ENCODE data around the gene NFE2L1. TPM values are rescaled to one million over a fixed set of nuclear protein-coding genes. Genes with fewer than 3 reads are reported as not detected.

Gene NFE2L1
- total and polyA plus RNA-seq, 2 of the 8 experiments (the other 6 are each of a cell fraction or from before 2014, with no cell fraction given): 140 to 143 TPM

GRCh38 chr17:48014595-48015111, 33.5 kb upstream of the NFE2L1 start:
- Histone ChIP-seq H2BK15ac (ENCODE audit: low read length) (no peak overlapping the region), H3K9ac (replicated peaks in 1 of 4; ENCODE audit: extremely low read depth in 1 of 4, low read depth in 3 of 4, low read length in 3 of 4) (no peak overlapping the region), H3K18ac (ENCODE audit: extremely low read depth, low read length) (no peak overlapping the region; the same call in 1 of the 2 replicates), H2AK5ac (ENCODE audit: low read depth, low read length) (no peak overlapping the region), H2AFZ (ENCODE audit: low read length) (0 out of 2 replicates have a peak overlapping the region, but pooled peaks have one; percentile 27), H3K79me2 (ENCODE audit: control insufficient read depth in 1 of 2, insufficient read depth in 2 of 2, low read length in 2 of 2) (no peaks in the 10 kb centered on the region), H3K56ac (replicated peaks; ENCODE audit: insufficient read length, low read depth, low read length) (no peak overlapping the region), H4K20me1 (replicated peaks in 1 of 2; ENCODE audit: control insufficient read depth in 1 of 2, insufficient read depth in 2 of 2, low read length in 2 of 2) (no peaks in the 10 kb centered on the region), H4K5ac (ENCODE audit: insufficient read length, low read depth, low read length) (no peak overlapping the region), H4K91ac (replicated peaks; ENCODE audit: insufficient read length, low read length) (no peak overlapping the region), H3K4me3 (ENCODE audit: extremely low read depth in 1 of 4, insufficient read depth in 2 of 4, low read depth in 3 of 4, low read length in 4 of 4) (no peak overlapping the region), H2BK120ac (replicated peaks; ENCODE audit: low read depth, low read length) (no peak overlapping the region), H3K4ac (replicated peaks; ENCODE audit: insufficient read length, low read depth, low read length) (no peak overlapping the region), H2BK12ac (ENCODE audit: low read depth, low read length) (no peak overlapping the region), H4K8ac (ENCODE audit: extremely low read depth, insufficient read depth, low read length) (no peak overlapping the region), H3K4me1 (replicated peaks in 1 of 4; ENCODE audit: control insufficient read depth in 3 of 4, insufficient read depth in 4 of 4, low read length in 3 of 4) (peaks cover 4 to 14% (median 9%) of the 10 kb centered on the region in 4 experiments), H3K9me3 (ENCODE audit: insufficient read depth in 2 of 2, low read depth in 1 of 2, low read length in 1 of 2) (no peaks in the 10 kb centered on the region), H3K27me3 (replicated peaks in 1 of 4; ENCODE audit: control insufficient read depth in 3 of 4, extremely low read depth in 1 of 4, insufficient read depth in 3 of 4, low read length in 3 of 4) (peaks cover 0 to 13% (median 8%) of the 10 kb centered on the region in 4 experiments; a peak in 6 of 7 replicates), H3K14ac (ENCODE audit: insufficient read length) (no peak overlapping the region), H3K23me2 (ENCODE audit: low read depth, low read length) (peaks cover 8% of the 10 kb centered on the region), H3K36me3 (ENCODE audit: control insufficient read depth in 2 of 4, insufficient read depth in 4 of 4, low read length in 3 of 4) (no peaks in the 10 kb centered on the region), H3K4me2 (ENCODE audit: insufficient read depth in 1 of 2, low read depth in 2 of 2, low read length in 2 of 2) (no peak overlapping the region), H2BK20ac (ENCODE audit: low read length) (peak overlapping the region; percentile 61; the same call in 1 of the 2 replicates), H3K27ac (ENCODE audit: low read depth, low read length) (no peak overlapping the region), H3K79me1 (ENCODE audit: low read depth, low read length) (no peaks in the 10 kb centered on the region), H3K23ac (ENCODE audit: insufficient read length) (no peak overlapping the region), H2BK5ac (ENCODE audit: low read depth, low read length) (no peak overlapping the region; the same call in 1 of the 2 replicates)
- WGBS, 2 experiments (ENCODE audit: extremely low coverage in 1 of 2, insufficient coverage in 1 of 2, insufficient read length in 1 of 2, insufficient replicate concordance in 2 of 2, low coverage in 1 of 2, low lambda C conversion rate in 2 of 2, missing lambda C conversion rate in 1 of 2): 77% methylated on average over 8 of the region's 8 CpGs; no CpG with 5 or more reads in 1 of the 2 experiments
- no peak for FAIRE-seq
- DNase-seq (ENCODE audit: low read depth in 1 of 2, low spot score in 2 of 2): no peak
- ChIA-PET CTCF (ENCODE audit: partially characterized antibody) (interaction anchor here (0.7 to 27.8 kb wide), 11 partner anchors 13 to 174 kb away, joined by 3 to 698 read pairs (median 4); partner anchors contain the start of genes CDK5RAP3, PNPO, PRR15L and SCRN2), POLR2A (ENCODE audit: partially characterized antibody) (interaction anchor here (0.7 to 2.3 kb wide), 7 partner anchors 20 to 41 kb away, joined by 3 to 7 read pairs (median 4); partner anchors contain the start of gene NFE2L1)
- no peak for TF ChIP-seq CTCF (IDR thresholded peaks at IDR 0.05; ENCODE audit: control extremely low read depth in 1 of 3, insufficient read depth in 1 of 3, low read depth in 1 of 3, low read length in 3 of 3)
- TF ChIP-seq SAP30 (IDR thresholded peaks at IDR 0.05; ENCODE audit: insufficient read depth, insufficient replicate concordance, low read length): no peak
- no peak for TF ChIP-seq MAX (IDR thresholded peaks at IDR 0.05)
- no peak for TF ChIP-seq CHD1 (IDR thresholded peaks at IDR 0.05; ENCODE audit: low read depth, low read length)

All from H1 (cell line).